HL-60 (cell line): ENCODE measurements around the gene PSMC2.

Experiments
- GABPA ChIP-seq: IDR thresholded peaks from 2 replicates; pipeline ENCODE4 v1.6.1; 2012; ENCODE audit warnings: low read depth
- POLR2AphosphoS5 ChIP-seq: IDR thresholded peaks from 2 replicates; pipeline ENCODE4 v1.6.1; 2012; ENCODE audit warnings: low read depth
- TF ChIP-seq, protein P1 (sequence below): IDR thresholded peaks from one replicate; pipeline ENCODE4 v1.5.1; 2011; ENCODE audit warnings: low read length, control low read depth, inconsistent platforms; ENCODE audit not compliant: insufficient read depth
- TF ChIP-seq, protein P2 (sequence below): IDR thresholded peaks from 2 replicates; pipeline ENCODE4 v1.6.1; 2012; ENCODE audit warnings: low read depth; ENCODE audit not compliant: insufficient replicate concordance

DNA sequence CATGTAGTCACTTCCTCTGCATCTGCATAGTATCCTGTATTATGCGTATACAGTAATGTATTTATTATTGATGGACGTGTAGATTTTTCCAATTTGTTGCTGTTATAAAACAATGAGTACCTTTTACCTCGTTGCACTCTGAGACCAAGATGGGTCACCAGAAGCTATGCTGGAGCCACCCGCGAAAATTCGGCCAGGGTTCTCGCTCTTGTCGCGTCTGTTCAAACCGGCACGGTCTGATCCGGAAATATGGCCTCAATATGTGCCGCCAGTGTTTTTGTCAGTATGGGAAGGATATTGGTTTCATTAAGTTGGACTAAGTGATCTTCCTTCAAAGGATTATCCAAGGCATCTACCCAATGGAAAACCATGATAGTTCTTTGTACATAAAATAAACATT, 1.0 kb downstream of the PSMC2 start:
- no peak for TF ChIP-seq GABPA
- TF ChIP-seq, protein P1, sequence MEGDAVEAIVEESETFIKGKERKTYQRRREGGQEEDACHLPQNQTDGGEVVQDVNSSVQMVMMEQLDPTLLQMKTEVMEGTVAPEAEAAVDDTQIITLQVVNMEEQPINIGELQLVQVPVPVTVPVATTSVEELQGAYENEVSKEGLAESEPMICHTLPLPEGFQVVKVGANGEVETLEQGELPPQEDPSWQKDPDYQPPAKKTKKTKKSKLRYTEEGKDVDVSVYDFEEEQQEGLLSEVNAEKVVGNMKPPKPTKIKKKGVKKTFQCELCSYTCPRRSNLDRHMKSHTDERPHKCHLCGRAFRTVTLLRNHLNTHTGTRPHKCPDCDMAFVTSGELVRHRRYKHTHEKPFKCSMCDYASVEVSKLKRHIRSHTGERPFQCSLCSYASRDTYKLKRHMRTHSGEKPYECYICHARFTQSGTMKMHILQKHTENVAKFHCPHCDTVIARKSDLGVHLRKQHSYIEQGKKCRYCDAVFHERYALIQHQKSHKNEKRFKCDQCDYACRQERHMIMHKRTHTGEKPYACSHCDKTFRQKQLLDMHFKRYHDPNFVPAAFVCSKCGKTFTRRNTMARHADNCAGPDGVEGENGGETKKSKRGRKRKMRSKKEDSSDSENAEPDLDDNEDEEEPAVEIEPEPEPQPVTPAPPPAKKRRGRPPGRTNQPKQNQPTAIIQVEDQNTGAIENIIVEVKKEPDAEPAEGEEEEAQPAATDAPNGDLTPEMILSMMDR = no peak
- TF ChIP-seq, protein P2, sequence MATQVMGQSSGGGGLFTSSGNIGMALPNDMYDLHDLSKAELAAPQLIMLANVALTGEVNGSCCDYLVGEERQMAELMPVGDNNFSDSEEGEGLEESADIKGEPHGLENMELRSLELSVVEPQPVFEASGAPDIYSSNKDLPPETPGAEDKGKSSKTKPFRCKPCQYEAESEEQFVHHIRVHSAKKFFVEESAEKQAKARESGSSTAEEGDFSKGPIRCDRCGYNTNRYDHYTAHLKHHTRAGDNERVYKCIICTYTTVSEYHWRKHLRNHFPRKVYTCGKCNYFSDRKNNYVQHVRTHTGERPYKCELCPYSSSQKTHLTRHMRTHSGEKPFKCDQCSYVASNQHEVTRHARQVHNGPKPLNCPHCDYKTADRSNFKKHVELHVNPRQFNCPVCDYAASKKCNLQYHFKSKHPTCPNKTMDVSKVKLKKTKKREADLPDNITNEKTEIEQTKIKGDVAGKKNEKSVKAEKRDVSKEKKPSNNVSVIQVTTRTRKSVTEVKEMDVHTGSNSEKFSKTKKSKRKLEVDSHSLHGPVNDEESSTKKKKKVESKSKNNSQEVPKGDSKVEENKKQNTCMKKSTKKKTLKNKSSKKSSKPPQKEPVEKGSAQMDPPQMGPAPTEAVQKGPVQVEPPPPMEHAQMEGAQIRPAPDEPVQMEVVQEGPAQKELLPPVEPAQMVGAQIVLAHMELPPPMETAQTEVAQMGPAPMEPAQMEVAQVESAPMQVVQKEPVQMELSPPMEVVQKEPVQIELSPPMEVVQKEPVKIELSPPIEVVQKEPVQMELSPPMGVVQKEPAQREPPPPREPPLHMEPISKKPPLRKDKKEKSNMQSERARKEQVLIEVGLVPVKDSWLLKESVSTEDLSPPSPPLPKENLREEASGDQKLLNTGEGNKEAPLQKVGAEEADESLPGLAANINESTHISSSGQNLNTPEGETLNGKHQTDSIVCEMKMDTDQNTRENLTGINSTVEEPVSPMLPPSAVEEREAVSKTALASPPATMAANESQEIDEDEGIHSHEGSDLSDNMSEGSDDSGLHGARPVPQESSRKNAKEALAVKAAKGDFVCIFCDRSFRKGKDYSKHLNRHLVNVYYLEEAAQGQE = no peak
- no peak for TF ChIP-seq POLR2AphosphoS5
